ENCODE measurements around the gene FRY.

The FRY gene

GRCh38 chr13:32038343-32038742, 6.8 kb downstream of the FRY start:
- H3K4me3 ChIP-seq (ENCODE audit: low read length) = no peak overlapping the region
- no peak overlapping the region for H3K4me2 ChIP-seq (ENCODE audit: low read length)
- H3K36me3 ChIP-seq (replicated peaks; ENCODE audit: low read depth, low read length) = no peaks in the 10 kb centered on the region
- no peaks in the 10 kb centered on the region for H3K9me3 ChIP-seq (ENCODE audit: insufficient read depth, low read length)
- no peak overlapping the region for H3K9ac ChIP-seq (ENCODE audit: low read length)
- 0 out of 2 replicates have a peak, but pooled peaks cover 4% of the 10 kb centered on the region for H3K27me3 ChIP-seq (ENCODE audit: low read depth, low read length)
- TF ChIP-seq EZH2phosphoT487 (IDR thresholded peaks at IDR 0.05; ENCODE audit: low read depth) (no peak), CTCF (IDR thresholded peaks at IDR 0.05; ENCODE audit: low read depth, low read length) (no peak)
- no peak overlapping the region for H2AFZ ChIP-seq (ENCODE audit: low read depth, low read length)
- H3K27ac ChIP-seq (ENCODE audit: low read length) = no peak overlapping the region
- H3K79me2 ChIP-seq (ENCODE audit: low read length) = no peaks in the 10 kb centered on the region
- H3K4me1 ChIP-seq (ENCODE audit: low read length) = peaks cover 5% of the 10 kb centered on the region; the same call in 1 of the 2 replicates
- H4K20me1 ChIP-seq (ENCODE audit: insufficient read depth, low read length) = no peaks in the 10 kb centered on the region

GRCh38 chr13:32039056-32039455, 7.5 kb downstream of the FRY start:
- no peaks in the 10 kb centered on the region for H3K79me2 ChIP-seq (ENCODE audit: low read length)
- H3K4me2 ChIP-seq (ENCODE audit: low read length) = no peak overlapping the region
- no peaks in the 10 kb centered on the region for H3K9me3 ChIP-seq (ENCODE audit: insufficient read depth, low read length)
- TF ChIP-seq CTCF (IDR thresholded peaks at IDR 0.05; ENCODE audit: low read depth, low read length) (no peak), EZH2phosphoT487 (IDR thresholded peaks at IDR 0.05; ENCODE audit: low read depth) (no peak)
- no peaks in the 10 kb centered on the region for H3K27me3 ChIP-seq (ENCODE audit: low read depth, low read length)
- H3K27ac ChIP-seq (ENCODE audit: low read length) = no peak overlapping the region
- H3K9ac ChIP-seq (ENCODE audit: low read length) = no peak overlapping the region
- no peak overlapping the region for H3K4me3 ChIP-seq (ENCODE audit: low read length)
- no peaks in the 10 kb centered on the region for H3K36me3 ChIP-seq (replicated peaks; ENCODE audit: low read depth, low read length)
- H2AFZ ChIP-seq (ENCODE audit: low read depth, low read length) = no peak overlapping the region
- no peaks in the 10 kb centered on the region for H4K20me1 ChIP-seq (ENCODE audit: insufficient read depth, low read length)
- peaks cover 5% of the 10 kb centered on the region; the same call in 1 of the 2 replicates for H3K4me1 ChIP-seq (ENCODE audit: low read length)

- Histone ChIP-seq H3K4me2 (ENCODE audit: low read length) (no peak overlapping the region), H3K36me3 (replicated peaks; ENCODE audit: low read depth, low read length) (no peaks in the 10 kb centered on the region), H3K27me3 (ENCODE audit: low read depth, low read length) (no peaks in the 10 kb centered on the region), H3K9ac (ENCODE audit: low read length) (no peak overlapping the region), H3K79me2 (ENCODE audit: low read length) (no peaks in the 10 kb centered on the region), H3K9me3 (ENCODE audit: insufficient read depth, low read length) (no peaks in the 10 kb centered on the region), H4K20me1 (ENCODE audit: insufficient read depth, low read length) (no peaks in the 10 kb centered on the region), H2AFZ (ENCODE audit: low read depth, low read length) (no peak overlapping the region), H3K27ac (ENCODE audit: low read length) (no peak overlapping the region), H3K4me3 (ENCODE audit: low read length) (no peak overlapping the region), H3K4me1 (ENCODE audit: low read length) (peaks cover 5% of the 10 kb centered on the region; the same call in 1 of the 2 replicates)
- no peak for TF ChIP-seq CTCF (IDR thresholded peaks at IDR 0.05; ENCODE audit: low read depth, low read length)
- TF ChIP-seq EZH2phosphoT487 (IDR thresholded peaks at IDR 0.05; ENCODE audit: low read depth) = no peak
These were observed 8.0 kb downstream of the FRY start for GRCh38 chr13:32039528-32039927.

- Histone ChIP-seq H3K79me2 (ENCODE audit: low read length) (no peaks in the 10 kb centered on the region), H3K4me3 (ENCODE audit: low read length) (no peak overlapping the region), H3K9me3 (ENCODE audit: insufficient read depth, low read length) (no peaks in the 10 kb centered on the region), H3K4me1 (ENCODE audit: low read length) (peaks cover 5% of the 10 kb centered on the region; the same call in 1 of the 2 replicates), H4K20me1 (ENCODE audit: insufficient read depth, low read length) (no peaks in the 10 kb centered on the region), H3K36me3 (replicated peaks; ENCODE audit: low read depth, low read length) (no peaks in the 10 kb centered on the region), H2AFZ (ENCODE audit: low read depth, low read length) (no peak overlapping the region), H3K9ac (ENCODE audit: low read length) (no peak overlapping the region), H3K27me3 (ENCODE audit: low read depth, low read length) (no peaks in the 10 kb centered on the region), H3K4me2 (ENCODE audit: low read length) (no peak overlapping the region), H3K27ac (ENCODE audit: low read length) (no peak overlapping the region)
- TF ChIP-seq EZH2phosphoT487 (IDR thresholded peaks at IDR 0.05; ENCODE audit: low read depth) (no peak), CTCF (IDR thresholded peaks at IDR 0.05; ENCODE audit: low read depth, low read length) (no peak)
These were observed 8.6 kb downstream of the FRY start for GRCh38 chr13:32040052-32040642.
